Measurements from ENCODE around the gene TAB2. TPM values are rescaled to one million over a fixed set of nuclear protein-coding genes. Genes with fewer than 3 reads are reported as not detected.

Gene TAB2
- total RNA-seq, 1 experiment from 2014 or later, result 56.2 TPM

DNA sequence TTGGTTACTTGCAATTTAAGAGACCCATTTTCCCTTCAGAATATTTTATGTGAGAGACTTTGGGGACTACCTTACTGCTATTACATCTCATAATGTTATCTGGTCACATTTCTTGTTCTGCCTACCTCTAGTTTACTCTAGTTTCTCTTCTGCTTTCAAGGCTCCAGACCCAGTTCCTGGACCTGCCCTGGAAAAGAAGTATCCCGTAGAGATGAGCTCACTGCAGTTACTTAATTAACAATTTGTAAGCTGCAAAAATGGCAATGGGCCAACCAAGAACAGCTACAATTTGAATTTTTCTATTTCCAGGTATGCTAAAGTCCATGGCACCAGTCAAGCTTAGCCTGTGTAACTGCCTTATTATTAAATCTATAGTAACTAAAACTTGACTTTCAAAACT lies 25.0 kb downstream of the TAB2 start:
- Histone ChIP-seq H2BK120ac (ENCODE audit: low read depth, low read length, poor library complexity, severe bottlenecking) (no peak overlapping the region), H3K18ac (ENCODE audit: insufficient read length, low read depth, low read length) (no peak overlapping the region), H3K27me3 (ENCODE audit: insufficient read depth, low read length) (no peaks in the 10 kb centered on the region), H2BK20ac (ENCODE audit: low read depth, low read length, poor library complexity, severe bottlenecking) (no peak overlapping the region), H3K27ac (ENCODE audit: insufficient read length, low read depth, low read length) (no peak overlapping the region), H2BK15ac (ENCODE audit: low read depth, low read length) (no peak overlapping the region), H2BK5ac (ENCODE audit: insufficient read length, low read length) (no peak overlapping the region), H3K9ac (ENCODE audit: extremely low read depth, insufficient read length, low read length) (no peak overlapping the region), H3K23ac (ENCODE audit: insufficient read length, low read depth, low read length) (no peak overlapping the region), H2AK5ac (ENCODE audit: insufficient read length, low read length) (no peak overlapping the region), H4K8ac (replicated peaks; ENCODE audit: insufficient read length, low read depth, low read length) (no peak overlapping the region), H4K91ac (ENCODE audit: insufficient read length, low read depth, low read length) (no peak overlapping the region), H3K79me2 (ENCODE audit: insufficient read depth, low read length) (peaks cover 20% of the 10 kb centered on the region; the same call in 1 of the 2 replicates), H4K5ac (ENCODE audit: insufficient read length, low read depth, low read length) (no peak overlapping the region), H3K4ac (ENCODE audit: low read depth, low read length) (no peak overlapping the region), H3K4me1 (ENCODE audit: insufficient read depth, low read length) (no peaks in the 10 kb centered on the region; the same call in 1 of the 2 replicates), H4K20me1 (ENCODE audit: control insufficient read depth, insufficient read depth, insufficient read length) (no peaks in the 10 kb centered on the region), H3K23me2 (ENCODE audit: insufficient read length, low read depth, low read length, poor library complexity, severe bottlenecking) (no peaks in the 10 kb centered on the region), H2AFZ (ENCODE audit: low read length) (no peak overlapping the region), H3K79me1 (ENCODE audit: insufficient read depth, low read depth, low read length, poor library complexity, severe bottlenecking) (peaks cover 4% of the 10 kb centered on the region), H3K56ac (ENCODE audit: insufficient read length, low read depth, low read length) (no peak overlapping the region), H3K14ac (ENCODE audit: insufficient read depth, low read length) (no peak overlapping the region), H3K4me2 (ENCODE audit: insufficient read depth, insufficient read length, low read length) (no peak overlapping the region), H2BK12ac (ENCODE audit: insufficient read length, low read depth, low read length) (no peak overlapping the region), H3T11ph (ENCODE audit: low read length) (no peak overlapping the region), H3K9me3 (ENCODE audit: control insufficient read depth, low read depth, low read length) (no peaks in the 10 kb centered on the region)
- TF ChIP-seq, protein P1, sequence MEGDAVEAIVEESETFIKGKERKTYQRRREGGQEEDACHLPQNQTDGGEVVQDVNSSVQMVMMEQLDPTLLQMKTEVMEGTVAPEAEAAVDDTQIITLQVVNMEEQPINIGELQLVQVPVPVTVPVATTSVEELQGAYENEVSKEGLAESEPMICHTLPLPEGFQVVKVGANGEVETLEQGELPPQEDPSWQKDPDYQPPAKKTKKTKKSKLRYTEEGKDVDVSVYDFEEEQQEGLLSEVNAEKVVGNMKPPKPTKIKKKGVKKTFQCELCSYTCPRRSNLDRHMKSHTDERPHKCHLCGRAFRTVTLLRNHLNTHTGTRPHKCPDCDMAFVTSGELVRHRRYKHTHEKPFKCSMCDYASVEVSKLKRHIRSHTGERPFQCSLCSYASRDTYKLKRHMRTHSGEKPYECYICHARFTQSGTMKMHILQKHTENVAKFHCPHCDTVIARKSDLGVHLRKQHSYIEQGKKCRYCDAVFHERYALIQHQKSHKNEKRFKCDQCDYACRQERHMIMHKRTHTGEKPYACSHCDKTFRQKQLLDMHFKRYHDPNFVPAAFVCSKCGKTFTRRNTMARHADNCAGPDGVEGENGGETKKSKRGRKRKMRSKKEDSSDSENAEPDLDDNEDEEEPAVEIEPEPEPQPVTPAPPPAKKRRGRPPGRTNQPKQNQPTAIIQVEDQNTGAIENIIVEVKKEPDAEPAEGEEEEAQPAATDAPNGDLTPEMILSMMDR (conservative IDR thresholded peaks at IDR 0.05), result no peak
- DNase-seq, result no peak
- Mint-ChIP-seq H3K27me3 (ENCODE audit: low read depth) (no peaks in the 10 kb centered on the region), H3K9me3 (no peaks in the 10 kb centered on the region), H3K27ac (no peak overlapping the region), H3K4me3 (no peak overlapping the region), H3K4me1 (peaks cover 16 to 21% of the 10 kb centered on the region in 2 experiments), H3K36me3 (ENCODE audit: insufficient read depth in 1 of 3, low read depth in 3 of 3) (peaks cover 0 to 15% (median 8%) of the 10 kb centered on the region in 3 experiments; a peak in 6 of 7 replicates)
- WGBS (ENCODE audit: extremely low coverage, insufficient read length, low lambda C conversion rate), result no CpG with 5 or more reads among the region's 1 CpG
